Endodermal cell (in vitro differentiated cells): Measurements from ENCODE around the gene ADIPOR2. TPM values are rescaled to one million over a fixed set of nuclear protein-coding genes. Genes with fewer than 3 reads are reported as not detected.
A peak's percentile ranks its signal among the peaks of the same experiment; 100 is the strongest.

Experiments
- DNase-seq: peaks from one replicate; pipeline ENCODE4 v3.0.0-alpha.2; 2017
- H3K27ac ChIP-seq: 2 replicates; pipeline ENCODE4 v1.5.1; 2013; ENCODE audit warnings: mild to moderate bottlenecking, low read depth, low read length, moderate library complexity
- H3K27me3 ChIP-seq: 2 replicates; pipeline ENCODE4 v1.6.1; 2013; ENCODE audit warnings: mild to moderate bottlenecking, low read length, moderate library complexity; ENCODE audit not compliant: insufficient read depth, control insufficient read depth, poor library complexity, severe bottlenecking
- H3K36me3 ChIP-seq: 2 replicates; pipeline ENCODE4 v1.7.0; 2013; ENCODE audit warnings: mild to moderate bottlenecking, low read length, moderate library complexity; ENCODE audit not compliant: control insufficient read depth, insufficient read depth
- H3K4me1 ChIP-seq: one replicate; pipeline ENCODE4 v1.7.0; 2013; ENCODE audit warnings: low read length; ENCODE audit not compliant: control insufficient read depth, insufficient read depth
- H3K4me3 ChIP-seq: 2 replicates; pipeline ENCODE4 v1.5.1; 2013; ENCODE audit warnings: mild to moderate bottlenecking, low read length, moderate library complexity
- H3K9ac ChIP-seq: 2 replicates; pipeline ENCODE4 v1.6.1; 2013; ENCODE audit warnings: mild to moderate bottlenecking, low read length, moderate library complexity; ENCODE audit not compliant: poor library complexity, severe bottlenecking; ENCODE audit errors: extremely low read depth
- H3K9me3 ChIP-seq: 2 replicates; pipeline ENCODE4 v1.6.1; 2013; ENCODE audit warnings: mild to moderate bottlenecking, low read length, moderate library complexity; ENCODE audit not compliant: control insufficient read depth
- H3K27ac Mint-ChIP-seq: 2 replicates; pipeline ENCODE4 v1.8.0; 2020; ENCODE audit warnings: mixed read lengths
- H3K27me3 Mint-ChIP-seq: 2 replicates; pipeline ENCODE4 v1.8.0; 2021; ENCODE audit warnings: mild to moderate bottlenecking, mixed read lengths; ENCODE audit not compliant: insufficient read depth
- H3K36me3 Mint-ChIP-seq: 2 replicates; pipeline ENCODE4 v1.8.0; 2020; ENCODE audit warnings: low read depth, mixed read lengths
- H3K4me1 Mint-ChIP-seq: 2 replicates; pipeline ENCODE4 v1.8.0; 2020; ENCODE audit warnings: mixed read lengths
- H3K4me3 Mint-ChIP-seq: 2 replicates; pipeline ENCODE4 v1.8.0; 2020; ENCODE audit warnings: mild to moderate bottlenecking, moderate library complexity, mixed read lengths
- H3K9me3 Mint-ChIP-seq: 2 replicates; pipeline ENCODE4 v1.8.0; 2020; ENCODE audit warnings: mild to moderate bottlenecking, mixed read lengths
- WGBS, 2 experiments: methylation state at CpG; one replicate each; pipeline versions ENCODE4 v1.1.5 to v1.1.7; 2013; ENCODE audit warnings: missing lambda C conversion rate in 2 of 2, mixed read lengths in 1 of 2; ENCODE audit not compliant: insufficient coverage in 1 of 2, insufficient read length in 1 of 2; 5-methylcytosine and 5-hydroxymethylcytosine counted together
- total RNA-seq, 2 donors: library from RNA; stranded (reverse); fragmentation: NEBNext Ultra II Directional in 1 of 2; extraction: Animal tissue kit (Norgen Biotek cat#: 25700) in 1 of 2; gene quantifications; 2 replicates in 1 of 2; 3 replicates in 1 of 2; pipeline ENCODE4 v1.2.1, GENCODE V29; 2021
- TF ChIP-seq, protein P1 (sequence below): fragments of 200-600 bp; sonication (generic); conservative IDR thresholded peaks from 2 replicates; pipeline ENCODE4 v1.5.0; 2021; ENCODE audit warnings: antibody characterized with exemption, mild to moderate bottlenecking

ADIPOR2 gene
- total RNA-seq, 2 donors from 2014 or later = 53.7 to 124 TPM

DNA sequence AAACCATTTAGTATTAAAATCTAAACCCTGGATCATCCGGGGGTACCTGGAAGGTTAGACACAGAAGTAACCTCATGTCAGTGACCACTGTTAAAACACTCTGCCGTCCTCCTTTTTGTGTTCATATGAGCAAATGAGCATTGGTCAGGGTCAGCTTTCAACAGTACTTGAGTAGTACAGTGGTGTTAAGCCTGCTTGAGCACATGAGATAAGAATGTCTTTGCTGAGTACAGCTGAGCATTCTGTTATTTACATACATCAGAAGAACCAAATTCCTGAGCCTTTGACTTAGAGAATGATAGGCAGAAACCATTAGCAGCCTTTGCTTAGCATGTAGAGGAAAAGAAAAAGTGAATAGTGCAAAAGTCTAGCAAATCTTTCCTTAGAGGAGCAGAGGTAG lies 90.9 kb downstream of the ADIPOR2 start:
- TF ChIP-seq, protein P1, sequence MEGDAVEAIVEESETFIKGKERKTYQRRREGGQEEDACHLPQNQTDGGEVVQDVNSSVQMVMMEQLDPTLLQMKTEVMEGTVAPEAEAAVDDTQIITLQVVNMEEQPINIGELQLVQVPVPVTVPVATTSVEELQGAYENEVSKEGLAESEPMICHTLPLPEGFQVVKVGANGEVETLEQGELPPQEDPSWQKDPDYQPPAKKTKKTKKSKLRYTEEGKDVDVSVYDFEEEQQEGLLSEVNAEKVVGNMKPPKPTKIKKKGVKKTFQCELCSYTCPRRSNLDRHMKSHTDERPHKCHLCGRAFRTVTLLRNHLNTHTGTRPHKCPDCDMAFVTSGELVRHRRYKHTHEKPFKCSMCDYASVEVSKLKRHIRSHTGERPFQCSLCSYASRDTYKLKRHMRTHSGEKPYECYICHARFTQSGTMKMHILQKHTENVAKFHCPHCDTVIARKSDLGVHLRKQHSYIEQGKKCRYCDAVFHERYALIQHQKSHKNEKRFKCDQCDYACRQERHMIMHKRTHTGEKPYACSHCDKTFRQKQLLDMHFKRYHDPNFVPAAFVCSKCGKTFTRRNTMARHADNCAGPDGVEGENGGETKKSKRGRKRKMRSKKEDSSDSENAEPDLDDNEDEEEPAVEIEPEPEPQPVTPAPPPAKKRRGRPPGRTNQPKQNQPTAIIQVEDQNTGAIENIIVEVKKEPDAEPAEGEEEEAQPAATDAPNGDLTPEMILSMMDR = no peak
- peaks cover 74% of the 10 kb centered on the region for H3K36me3 ChIP-seq
- peak overlapping the region; percentile 22 for H3K9ac ChIP-seq
- DNase-seq = peak; percentile 47
- H3K9me3 Mint-ChIP-seq = no peaks in the 10 kb centered on the region
- H3K4me3 Mint-ChIP-seq = no peak overlapping the region
- H3K27ac Mint-ChIP-seq = peak overlapping the region; percentile 5
- no peaks in the 10 kb centered on the region for H3K27me3 ChIP-seq
- H3K4me3 ChIP-seq = peak overlapping the region; percentile 16
- WGBS, 2 experiments = 88 to 89% methylated on average over 2 of the region's 2 CpGs
- H3K27me3 Mint-ChIP-seq = no peaks in the 10 kb centered on the region
- peaks cover 64% of the 10 kb centered on the region for H3K36me3 Mint-ChIP-seq
- no peak overlapping the region for H3K27ac ChIP-seq
- H3K4me1 ChIP-seq = peaks cover 15% of the 10 kb centered on the region
- no peaks in the 10 kb centered on the region for H3K9me3 ChIP-seq
- peaks cover 21% of the 10 kb centered on the region for H3K4me1 Mint-ChIP-seq

DNA sequence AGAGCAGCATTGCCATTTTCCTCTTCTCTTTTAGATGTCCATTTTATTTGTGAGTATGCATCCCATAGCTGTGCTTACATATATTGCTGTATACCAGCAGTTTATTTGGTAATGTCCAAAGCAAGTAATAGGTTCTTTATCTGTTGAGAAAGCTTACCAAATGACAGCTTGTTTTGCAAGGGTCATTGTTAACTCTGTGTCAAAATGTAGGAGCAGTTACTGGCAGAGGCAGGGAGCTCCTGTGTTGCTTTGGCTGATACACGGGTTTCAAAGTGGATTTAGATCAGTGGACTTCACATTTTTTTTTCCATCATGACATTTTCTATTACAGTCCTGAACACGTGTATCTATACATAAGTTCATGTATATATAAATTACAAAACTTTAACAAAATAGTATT lies 91.3 kb downstream of the ADIPOR2 start:
- peak overlapping the region; percentile 5 for H3K27ac Mint-ChIP-seq
- Histone ChIP-seq H3K9ac (no peak overlapping the region), H3K9me3 (no peaks in the 10 kb centered on the region), H3K4me3 (peak overlapping the region; percentile 16), H3K27ac (no peak overlapping the region), H3K4me1 (peaks cover 15% of the 10 kb centered on the region), H3K27me3 (no peaks in the 10 kb centered on the region), H3K36me3 (peaks cover 78% of the 10 kb centered on the region)
- no peaks in the 10 kb centered on the region for H3K27me3 Mint-ChIP-seq
- DNase-seq = no peak
- TF ChIP-seq, protein P1 = no peak
- H3K4me1 Mint-ChIP-seq = peaks cover 19% of the 10 kb centered on the region
- no peak overlapping the region for H3K4me3 Mint-ChIP-seq
- H3K9me3 Mint-ChIP-seq = no peaks in the 10 kb centered on the region
- peaks cover 67% of the 10 kb centered on the region for H3K36me3 Mint-ChIP-seq
- WGBS, 2 experiments = 67 to 100% methylated on average over 1 of the region's 2 CpGs

DNA sequence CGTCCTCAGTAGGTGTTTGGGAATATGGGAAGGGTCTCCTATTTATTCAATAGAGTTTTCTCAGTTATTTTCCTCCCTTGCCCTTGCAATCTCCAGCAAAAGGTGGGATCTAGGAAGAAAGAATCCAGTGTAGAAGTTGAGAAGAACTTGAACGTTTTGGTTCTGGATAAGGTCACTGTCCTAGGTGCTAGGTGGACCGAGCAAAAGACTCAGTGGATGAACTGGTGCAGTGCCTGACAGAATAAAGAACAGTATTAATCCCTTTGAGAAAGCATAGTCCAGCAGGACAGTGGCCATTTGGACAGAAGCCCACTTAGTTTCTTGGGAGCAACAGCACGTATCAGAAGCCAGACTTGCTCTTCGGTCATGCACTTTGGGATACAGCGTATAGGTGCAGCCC lies 96.8 kb downstream of the ADIPOR2 start:
- 94 to 98% methylated on average over 5 to 6 of the region's 6 CpGs for WGBS, 2 experiments
- H3K4me3 Mint-ChIP-seq = no peak overlapping the region

More for the DNA sequence above, 96.8 kb downstream of the ADIPOR2 start:
- DNase-seq = no peak
- no peaks in the 10 kb centered on the region for H3K9me3 ChIP-seq
- H3K36me3 Mint-ChIP-seq = peaks cover 50% of the 10 kb centered on the region
- peaks cover 57% of the 10 kb centered on the region for H3K36me3 ChIP-seq
- H3K4me3 ChIP-seq = no peak overlapping the region
- H3K4me1 ChIP-seq = peaks cover 7% of the 10 kb centered on the region
- no peak overlapping the region for H3K9ac ChIP-seq
- TF ChIP-seq, protein P1 = no peak
- H3K4me1 Mint-ChIP-seq = peaks cover 18% of the 10 kb centered on the region
- no peaks in the 10 kb centered on the region for H3K27me3 Mint-ChIP-seq
- no peaks in the 10 kb centered on the region for H3K9me3 Mint-ChIP-seq
- no peak overlapping the region for H3K27ac ChIP-seq
- H3K27ac Mint-ChIP-seq = no peak overlapping the region
- H3K27me3 ChIP-seq = no peaks in the 10 kb centered on the region
